GF-D8 (cell line): ENCODE results near the gene HEG1.

Experiments
- DNase-seq: peaks from one replicate; lab custom pipeline; 2025; lab: John Stamatoyannopoulos, UW

The HEG1 gene

DNA sequence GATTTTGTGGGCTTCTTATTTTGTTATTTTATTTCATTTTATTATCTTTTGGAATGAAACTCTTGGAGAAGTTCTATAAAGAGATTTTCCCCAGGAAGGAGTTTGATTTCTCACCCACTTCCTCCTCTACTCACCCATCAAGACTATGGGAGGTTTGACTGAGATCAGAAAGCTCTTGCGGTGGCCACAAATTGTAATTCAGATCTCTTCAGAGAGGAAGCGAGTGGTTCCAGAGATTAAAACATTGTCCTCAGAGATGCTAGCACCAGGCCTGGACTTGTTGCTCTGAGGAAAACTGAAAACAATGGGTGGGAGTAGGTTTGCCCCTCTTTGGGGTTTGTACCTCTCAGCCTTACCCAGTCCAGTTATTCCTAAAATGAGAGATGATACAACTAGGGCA is 113.2 kb downstream of the HEG1 start:
- no peak for DNase-seq

DNA sequence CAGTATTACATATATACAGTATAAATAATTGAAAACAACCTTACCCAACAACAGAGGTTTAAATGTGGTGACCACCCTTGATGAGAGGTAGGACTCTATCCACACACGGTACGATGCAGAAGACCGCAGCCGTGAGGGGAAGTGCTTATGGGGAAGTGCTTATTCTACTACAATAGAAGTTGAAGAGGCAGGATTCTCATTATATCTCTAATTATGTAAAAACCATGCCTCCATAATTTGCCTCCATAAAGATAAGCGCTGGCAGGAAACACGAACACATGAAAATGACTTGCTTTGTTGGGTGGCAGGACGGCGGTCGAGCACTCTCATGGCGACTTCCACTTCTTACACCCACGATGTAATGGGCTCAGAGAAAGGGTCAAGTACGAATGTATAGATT is 114.0 kb downstream of the HEG1 start:
- DNase-seq = no peak

DNA sequence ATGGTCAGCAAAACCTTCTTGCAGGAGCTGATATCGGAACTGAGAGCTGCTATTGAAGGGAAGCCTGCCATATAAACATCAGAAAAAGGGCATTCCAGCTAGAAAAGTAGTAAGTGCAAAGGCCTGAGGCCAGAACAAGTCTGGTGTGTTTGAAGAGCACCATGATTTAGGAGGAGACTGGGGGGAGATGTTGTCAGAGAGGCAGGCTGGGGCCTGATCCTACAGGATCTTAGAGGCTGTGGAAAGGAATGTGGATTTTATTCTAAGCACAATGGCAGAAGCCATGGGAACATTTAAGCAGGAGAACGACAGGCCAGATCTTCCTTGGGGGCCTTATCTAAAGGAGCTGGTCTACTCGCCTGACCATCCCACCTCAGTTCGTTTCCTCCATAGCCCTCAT is 116.1 kb downstream of the HEG1 start:
- no peak for DNase-seq

DNA sequence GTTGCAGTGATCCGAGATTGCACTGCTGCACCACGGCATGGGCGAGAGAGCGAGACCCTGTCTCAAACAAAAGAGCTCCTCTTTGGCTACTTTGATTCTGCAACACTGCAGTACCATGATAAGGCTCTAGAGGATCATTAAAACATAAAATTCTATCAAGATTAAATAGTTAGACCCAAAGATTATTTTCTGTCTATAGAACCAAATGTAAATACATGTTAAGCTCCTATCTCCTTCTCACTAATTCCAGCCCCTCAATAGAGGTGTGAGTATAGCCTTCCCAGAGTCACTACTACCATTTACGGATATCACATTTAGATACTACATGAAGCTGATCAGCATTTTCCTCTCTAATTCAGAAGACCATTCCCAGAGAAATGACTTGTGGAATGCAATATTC is 116.9 kb downstream of the HEG1 start:
- no peak for DNase-seq

DNA sequence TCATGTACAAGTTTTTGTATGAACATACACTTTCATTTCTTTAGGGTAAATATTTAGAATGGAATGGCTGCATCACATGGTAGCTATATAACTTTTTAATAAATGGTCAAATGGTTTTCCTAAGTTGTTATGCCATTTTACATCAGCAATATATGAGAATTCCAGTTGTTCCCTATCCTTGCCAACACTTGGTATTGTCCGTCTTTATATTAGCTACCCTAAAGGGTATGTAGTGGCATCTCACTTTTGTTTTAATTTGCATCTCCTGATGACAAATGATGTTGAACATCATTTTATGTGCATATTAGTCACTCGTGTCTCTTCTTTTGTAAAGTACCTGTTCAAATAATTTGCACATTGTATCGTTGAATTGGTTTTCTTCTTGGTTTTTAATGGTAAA is 118.7 kb downstream of the HEG1 start:
- DNase-seq = no peak

DNA sequence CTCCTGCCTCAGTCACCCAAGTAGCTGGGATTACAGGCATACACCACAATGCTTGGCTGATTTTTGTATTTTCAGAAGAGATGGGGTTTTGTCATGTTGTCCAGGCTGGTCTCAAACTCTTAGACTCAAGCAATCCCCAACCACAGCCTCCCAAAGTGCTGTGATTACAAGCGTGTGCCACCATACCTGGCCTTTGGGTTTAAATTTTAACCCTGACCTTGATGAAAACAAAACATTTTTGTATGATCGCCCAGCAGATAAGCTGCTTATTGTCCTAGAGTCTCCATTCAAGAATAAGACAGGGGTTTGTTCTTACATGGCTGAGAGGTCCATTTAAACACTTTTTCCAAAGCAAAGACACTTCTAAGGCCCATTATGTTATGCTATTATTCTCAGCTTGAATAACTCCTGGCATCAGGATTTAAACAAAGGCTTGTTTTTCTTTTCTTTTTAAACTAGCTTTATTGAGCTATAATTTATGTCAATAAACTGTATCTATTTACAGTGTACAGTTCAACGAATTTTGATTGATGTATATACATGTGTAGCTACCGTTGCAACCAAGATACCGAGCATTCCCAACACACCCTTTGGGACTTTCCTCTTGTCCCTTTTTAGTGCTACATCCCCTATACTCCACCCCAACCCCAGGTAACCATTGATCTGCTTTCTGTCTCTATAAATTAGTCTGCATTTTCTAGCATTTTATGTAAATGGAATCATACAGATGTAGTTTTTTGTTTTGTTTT is 119.8 kb downstream of the HEG1 start:
- no peak for DNase-seq

DNA sequence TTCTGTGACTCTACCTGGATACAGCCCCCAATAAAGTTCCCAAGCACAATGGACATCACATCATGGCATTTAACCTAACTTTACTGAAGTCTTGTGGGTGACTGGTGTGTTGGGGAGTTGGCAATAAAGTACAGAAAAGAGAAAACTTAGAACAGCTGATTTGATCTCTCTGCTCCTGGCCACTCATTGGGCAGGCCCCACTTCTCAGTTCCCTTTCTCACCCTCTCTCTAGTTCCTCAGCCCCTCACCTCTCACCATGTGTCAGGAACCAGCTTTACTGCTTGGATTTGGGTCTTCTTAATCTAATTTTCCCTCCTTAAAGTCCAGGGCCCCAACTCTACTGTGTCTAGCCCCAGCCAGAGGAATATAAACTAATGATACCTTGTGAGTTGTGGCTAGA is 120.5 kb downstream of the HEG1 start:
- DNase-seq = no peak

DNA sequence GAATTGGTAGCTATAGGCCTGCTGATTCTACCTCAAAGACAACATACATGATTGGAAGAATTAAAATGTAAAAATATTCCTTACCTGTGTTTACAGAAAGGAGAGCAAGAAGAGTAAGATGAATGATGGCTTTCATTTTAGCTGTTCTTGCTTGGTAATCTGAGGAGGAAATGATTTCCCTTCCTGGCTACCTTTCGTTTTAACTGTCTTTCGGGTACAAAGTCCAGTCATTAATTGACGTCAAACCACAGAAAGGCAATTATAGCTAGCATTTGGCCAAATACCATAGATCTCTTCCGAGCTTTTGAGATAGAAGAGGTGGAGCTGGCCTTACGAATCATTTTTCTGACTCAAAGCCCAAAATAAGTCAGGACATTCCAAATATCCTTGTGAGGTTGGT is 121.2 kb downstream of the HEG1 start, which contains the start of gene MUC13:
TSS of gene MUC13 (minus strand) at position 175 of the 400 bp plus-strand sequence. CDS start at position 136, 39 bp downstream.
- no peak for DNase-seq

DNA sequence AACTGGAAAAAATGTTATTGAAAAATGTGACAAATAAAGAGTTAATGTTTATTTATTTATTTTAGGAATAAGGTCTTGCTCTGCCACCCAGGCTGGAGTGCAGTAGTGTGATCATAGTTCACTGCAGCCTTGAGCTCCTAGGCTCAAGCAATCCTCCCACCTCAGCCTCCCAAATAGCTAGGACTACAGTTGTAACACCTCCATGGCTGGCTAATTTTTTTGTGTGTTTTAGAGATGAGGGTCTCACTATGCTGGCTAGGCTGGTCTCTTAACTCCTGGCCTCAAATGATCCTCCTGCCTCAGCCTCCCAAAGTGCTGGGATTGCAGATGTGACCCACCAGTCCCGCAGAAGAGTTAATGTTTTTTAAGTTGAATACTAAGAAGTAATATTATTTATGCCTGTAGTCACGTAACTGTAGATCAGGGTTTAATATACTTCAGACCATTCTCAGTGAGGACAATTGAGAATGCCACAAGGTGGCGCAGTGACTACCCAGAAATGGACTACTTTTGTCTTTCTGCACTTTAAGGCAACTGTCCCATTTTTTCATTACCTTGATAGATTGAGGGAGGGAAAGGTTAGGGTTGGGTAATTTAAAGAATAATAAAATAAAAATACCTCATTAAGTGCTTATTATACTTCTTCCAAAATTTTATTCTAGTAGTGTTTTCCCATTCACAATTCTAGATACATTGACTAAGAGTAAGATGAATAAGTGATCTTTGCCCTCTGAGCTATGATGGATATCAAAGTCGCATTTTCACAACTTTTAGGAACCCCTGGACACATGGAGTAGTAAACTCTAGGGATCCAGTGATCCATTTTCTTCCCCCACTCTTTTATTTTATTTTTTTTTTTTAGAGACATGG is 127.2 kb downstream of the HEG1 start:
- peak; percentile 1 for DNase-seq

DNA sequence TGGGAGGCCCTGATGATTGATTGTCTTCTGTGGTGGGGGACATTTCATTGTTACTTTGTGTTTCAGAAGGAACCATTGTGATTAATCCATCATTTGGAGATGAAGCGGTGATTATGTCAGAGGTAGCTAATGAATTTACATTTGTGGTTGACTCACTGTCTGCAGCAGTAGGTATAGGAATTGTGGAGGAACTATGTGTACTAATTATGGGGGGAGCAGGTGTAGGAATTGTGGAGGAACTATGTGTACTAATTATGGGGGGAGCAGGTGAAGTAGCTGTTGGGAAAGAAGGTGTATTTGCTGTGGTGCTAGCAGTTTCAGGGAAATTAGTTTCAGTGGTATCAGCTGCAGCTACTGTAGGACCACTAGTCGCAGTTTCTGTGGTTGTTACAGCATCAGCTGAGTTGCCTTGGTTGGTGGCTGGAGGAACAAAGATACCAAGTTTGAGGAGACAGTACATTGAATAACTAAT is 128.2 kb downstream of the HEG1 start:
- DNase-seq = no peak

DNA sequence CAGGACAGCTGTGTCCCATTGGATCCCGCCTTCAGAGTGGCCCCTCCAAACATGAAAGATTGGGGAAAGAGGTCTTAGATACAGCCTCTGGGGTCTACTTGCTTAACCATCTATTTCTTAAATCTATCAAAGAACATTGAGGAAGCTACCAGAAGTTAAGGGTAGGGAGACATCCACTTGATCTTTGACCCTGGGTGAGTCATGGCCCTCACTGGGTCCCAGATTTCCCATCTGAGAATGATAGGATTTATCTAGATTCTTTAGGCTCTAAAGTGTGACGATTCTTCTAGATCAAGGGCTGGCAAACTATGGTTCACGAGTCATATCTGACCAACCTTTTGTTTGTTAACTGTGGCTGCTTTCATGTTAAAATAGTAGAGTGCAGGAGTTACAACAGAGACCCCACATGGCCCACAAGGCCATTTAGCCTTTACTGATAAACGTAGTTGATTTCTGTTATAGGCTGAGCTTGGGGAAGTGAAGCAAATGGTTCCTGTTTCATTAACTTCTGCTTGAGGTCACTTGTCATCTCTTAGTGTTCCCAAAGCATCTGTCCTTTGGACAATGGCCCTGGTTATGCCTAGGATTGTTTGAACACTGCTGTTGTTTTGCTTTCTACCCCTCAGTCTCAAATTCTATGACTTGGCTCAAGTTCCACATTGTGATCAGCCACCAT is 129.2 kb downstream of the HEG1 start:
- DNase-seq = no peak

DNA sequence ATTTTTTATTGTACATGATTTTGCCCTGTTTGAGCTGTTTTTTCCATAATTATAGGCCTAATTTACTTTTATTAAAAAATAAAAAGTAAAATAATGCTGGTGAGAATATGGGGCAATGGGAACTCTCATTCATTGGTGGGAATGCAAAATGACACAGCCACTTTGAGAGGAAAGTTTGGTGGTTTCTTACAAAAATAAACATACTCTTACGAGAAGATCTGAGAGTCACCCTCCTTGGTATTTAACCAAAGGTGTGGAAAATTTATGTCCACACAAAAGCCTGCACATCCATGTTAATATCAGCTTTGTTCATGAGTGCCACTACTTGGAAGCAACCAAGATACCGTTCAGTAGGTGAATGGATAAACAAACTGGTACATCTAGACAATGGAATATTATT is 131.1 kb downstream of the HEG1 start:
- DNase-seq = no peak

DNA sequence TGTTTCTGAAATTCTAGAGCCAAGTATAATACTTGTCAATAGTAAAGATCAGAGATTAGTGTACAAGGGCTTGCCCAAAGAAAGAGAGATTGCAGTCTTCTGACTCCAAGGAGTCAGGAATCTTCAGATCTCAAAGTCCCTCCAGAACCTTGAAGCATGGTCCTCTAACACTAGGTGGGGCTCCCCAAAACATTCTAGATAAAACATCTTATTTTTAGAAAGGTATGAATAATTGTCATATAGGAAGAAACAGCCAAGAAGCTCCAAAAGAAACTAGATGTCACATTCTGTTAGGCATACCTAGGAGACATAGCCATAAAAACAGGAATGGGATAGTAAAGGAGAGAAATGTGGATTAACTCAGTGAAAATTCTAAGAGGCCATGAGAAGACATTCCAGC is 132.0 kb downstream of the HEG1 start:
- no peak for DNase-seq

DNA sequence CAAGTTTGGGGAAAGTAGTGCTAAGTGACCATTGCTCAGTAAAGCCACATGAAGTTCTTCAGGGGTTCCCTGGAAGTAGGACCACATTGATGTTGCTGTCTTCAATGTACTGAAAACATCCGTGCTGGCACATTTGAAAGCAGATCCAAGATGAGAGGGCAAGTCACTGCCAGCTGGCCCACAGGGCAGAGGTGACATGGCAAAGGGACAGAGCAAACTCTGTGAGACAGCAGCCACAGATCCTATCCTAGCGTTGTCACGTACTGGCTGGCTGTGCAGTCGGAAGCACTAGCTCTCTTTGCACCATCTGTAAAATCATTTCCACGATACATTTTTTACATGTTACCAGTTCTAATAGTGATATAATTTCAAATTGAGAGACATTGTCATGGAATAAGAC is 135.1 kb downstream of the HEG1 start:
- DNase-seq = no peak

DNA sequence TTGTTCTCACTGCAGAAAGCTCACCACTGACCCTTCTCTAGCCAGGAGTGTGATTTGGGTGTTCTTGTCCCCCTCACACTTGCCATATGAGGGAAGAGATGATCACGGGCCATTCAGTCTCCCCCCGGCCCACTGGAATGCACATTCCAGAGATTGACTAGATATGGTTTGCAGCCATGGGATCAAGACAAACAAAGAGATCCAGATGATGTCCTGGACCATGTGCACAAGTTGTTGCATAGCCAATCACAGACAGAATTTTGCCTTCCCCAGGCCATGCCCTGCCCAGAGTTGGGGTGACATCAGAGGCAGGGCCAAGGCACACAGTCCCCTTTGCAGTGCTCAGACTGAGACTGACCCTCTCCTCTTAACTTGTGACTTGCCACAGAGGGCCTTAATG is 136.0 kb downstream of the HEG1 start:
- no peak for DNase-seq

DNA sequence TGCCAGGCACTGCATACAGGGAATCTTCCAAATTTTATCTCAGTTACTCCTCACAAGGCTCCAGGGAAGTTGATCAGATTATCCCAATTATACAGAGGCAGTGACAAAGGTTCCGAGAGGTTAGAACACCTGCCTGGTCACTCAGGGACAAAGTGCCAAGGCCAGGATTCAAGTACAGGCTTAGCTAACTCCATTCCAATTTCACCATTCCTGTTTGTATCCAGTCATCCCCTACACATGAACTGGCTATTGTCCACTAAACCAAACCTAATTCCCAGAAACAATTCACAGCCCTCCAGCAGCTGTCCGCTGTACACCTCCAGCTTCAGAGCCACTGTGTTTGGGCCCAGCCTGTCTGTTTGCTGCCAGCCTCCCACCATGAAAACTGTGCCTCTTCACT is 137.3 kb downstream of the HEG1 start:
- no peak for DNase-seq

DNA sequence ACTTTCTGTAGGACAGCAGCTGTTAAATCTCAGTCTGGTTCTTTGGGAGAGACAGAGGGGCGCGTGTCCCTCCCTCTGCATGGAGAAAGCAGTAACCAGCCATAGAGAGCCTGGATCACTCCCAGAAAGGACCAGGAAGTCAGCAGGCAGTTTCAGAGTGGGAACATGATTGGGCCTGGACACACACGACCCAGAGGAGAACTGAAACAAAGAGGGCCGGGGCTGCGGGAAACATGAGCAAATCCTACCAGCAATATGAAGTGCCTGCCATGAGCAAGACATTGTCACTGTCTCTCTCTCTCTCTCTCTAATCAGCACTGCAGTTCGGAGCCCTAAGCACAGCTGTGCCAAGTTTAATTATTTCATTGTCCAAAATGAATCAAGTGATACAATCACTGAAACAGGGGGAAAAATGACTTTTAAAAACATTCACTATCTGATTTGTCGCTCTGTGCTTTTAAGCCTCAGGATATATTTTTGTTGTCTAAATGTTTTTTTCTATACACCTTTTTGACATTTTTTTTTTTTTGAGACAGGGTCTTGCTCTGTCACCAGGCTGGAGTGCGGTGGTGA is 138.9 kb downstream of the HEG1 start:
- DNase-seq = no peak
